ENCODE results near the gene SRPX.

SRPX gene

DNA sequence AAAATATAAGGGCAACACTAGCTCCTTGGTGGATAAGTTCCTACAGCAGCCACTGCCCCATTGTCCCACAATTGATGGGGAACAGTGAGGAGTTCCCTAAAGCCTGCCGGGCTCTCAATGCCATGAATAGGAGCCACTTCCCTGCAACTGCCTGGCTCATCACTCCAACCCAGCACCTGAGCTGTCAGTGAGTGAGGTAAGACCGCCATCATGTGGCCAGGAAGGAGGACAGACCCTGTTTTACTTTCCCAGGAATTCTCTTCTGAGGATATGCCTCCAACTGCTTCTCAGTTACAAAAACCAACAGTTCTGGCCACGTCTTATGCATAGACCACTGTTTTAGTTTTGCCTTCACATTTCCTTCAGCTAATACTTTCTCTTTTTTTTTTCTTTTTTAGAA, 45.5 kb downstream of the SRPX start:
- Histone ChIP-seq H3K9me3 (ENCODE audit: control insufficient read depth, low read length) (no peaks in the 10 kb centered on the region), H3K14ac (ENCODE audit: low read length in 2 of 2) (no peak overlapping the region), H3K23ac (ENCODE audit: low read length in 2 of 2) (no peak overlapping the region), H3K4me2 (ENCODE audit: low read length, poor library complexity, severe bottlenecking) (no peak overlapping the region), H3K4me3 (ENCODE audit: insufficient read depth in 1 of 2, low read depth in 1 of 2, low read length in 2 of 2) (no peak overlapping the region), H2BK5ac (ENCODE audit: low read depth, low read length, poor library complexity, severe bottlenecking) (no peak overlapping the region), H2AK5ac (ENCODE audit: low read length, severe bottlenecking) (no peak overlapping the region), H3K36me3 (ENCODE audit: control insufficient read depth in 1 of 2, insufficient read depth in 2 of 2, low read depth in 1 of 2, low read length in 2 of 2) (peaks cover 0 to 52% of the 10 kb centered on the region in 2 experiments), H3K27ac (ENCODE audit: low read length, poor library complexity, severe bottlenecking) (no peak overlapping the region), H2BK120ac (ENCODE audit: low read depth, low read length) (no peak overlapping the region), H4K8ac (ENCODE audit: low read length) (no peak overlapping the region), H2AFZ (ENCODE audit: low read depth, low read length) (no peak overlapping the region), H3K4ac (ENCODE audit: low read depth in 1 of 2, low read length in 2 of 2) (no peak overlapping the region), H3K4me1 (ENCODE audit: control insufficient read depth, insufficient read depth, low read depth, low read length) (no peaks in the 10 kb centered on the region), H4K91ac (ENCODE audit: low read length) (no peak overlapping the region), H2BK12ac (ENCODE audit: low read length in 2 of 2) (no peak overlapping the region), H3K18ac (ENCODE audit: low read depth in 1 of 2, low read length in 2 of 2) (no peak overlapping the region), H2BK15ac (ENCODE audit: low read depth, poor library complexity, severe bottlenecking) (no peak overlapping the region), H3K9ac (ENCODE audit: low read length) (no peak overlapping the region), H3K79me1 (replicated peaks; ENCODE audit: low read length, poor library complexity, severe bottlenecking) (peaks cover under 1% of the 10 kb centered on the region), H3K27me3 (ENCODE audit: control insufficient read depth in 1 of 2, insufficient read depth in 1 of 2, low read length in 2 of 2) (peaks cover 0 to 11% of the 10 kb centered on the region in 2 experiments)
- peak; percentile 28 for DNase-seq
- WGBS, result 24% methylated on average over 3 of the region's 3 CpGs

DNA sequence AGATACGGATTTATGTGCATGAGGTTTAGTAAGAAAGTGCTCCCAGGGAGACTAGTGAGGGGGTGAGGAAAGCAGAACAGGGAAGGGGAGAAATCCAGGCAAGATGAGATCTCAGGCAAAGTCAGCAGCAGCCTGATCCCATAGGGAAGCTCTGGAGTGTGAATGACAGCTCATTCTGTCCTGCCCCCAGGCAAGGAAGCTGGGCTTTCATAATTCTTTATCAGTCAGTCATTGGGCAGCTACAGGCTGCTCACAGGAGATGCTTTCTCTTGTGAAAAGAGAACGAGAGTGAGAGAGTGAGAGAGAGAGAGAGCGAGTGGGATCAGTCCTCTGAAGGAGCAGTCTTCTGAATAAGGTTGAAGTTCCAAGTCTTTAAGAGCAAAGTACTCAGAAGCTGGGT, 48.1 kb downstream of the SRPX start:
- Histone ChIP-seq H3K23ac (ENCODE audit: low read length in 2 of 2) (no peak overlapping the region), H3K27ac (ENCODE audit: low read length, poor library complexity, severe bottlenecking) (no peak overlapping the region), H4K8ac (ENCODE audit: low read length) (no peak overlapping the region), H3K4ac (ENCODE audit: low read depth in 1 of 2, low read length in 2 of 2) (no peak overlapping the region), H2BK12ac (ENCODE audit: low read length in 2 of 2) (no peak overlapping the region), H2AFZ (ENCODE audit: low read depth, low read length) (no peak overlapping the region), H3K4me1 (ENCODE audit: control insufficient read depth, insufficient read depth, low read depth, low read length) (no peaks in the 10 kb centered on the region), H3K18ac (ENCODE audit: low read depth in 1 of 2, low read length in 2 of 2) (no peak overlapping the region), H3K14ac (ENCODE audit: low read length in 2 of 2) (no peak overlapping the region), H2BK5ac (ENCODE audit: low read depth, low read length, poor library complexity, severe bottlenecking) (peak overlapping the region; percentile 8), H2BK15ac (ENCODE audit: low read depth, poor library complexity, severe bottlenecking) (no peak overlapping the region), H3K79me1 (replicated peaks; ENCODE audit: low read length, poor library complexity, severe bottlenecking) (no peaks in the 10 kb centered on the region), H3K4me3 (ENCODE audit: insufficient read depth in 1 of 2, low read depth in 1 of 2, low read length in 2 of 2) (no peak overlapping the region), H3K9ac (ENCODE audit: low read length) (no peak overlapping the region), H2BK120ac (ENCODE audit: low read depth, low read length) (no peak overlapping the region), H3K27me3 (ENCODE audit: control insufficient read depth in 1 of 2, insufficient read depth in 1 of 2, low read length in 2 of 2) (peaks cover 0 to 11% of the 10 kb centered on the region in 2 experiments), H3K9me3 (ENCODE audit: control insufficient read depth, low read length) (no peaks in the 10 kb centered on the region), H4K91ac (ENCODE audit: low read length) (no peak overlapping the region), H3K4me2 (ENCODE audit: low read length, poor library complexity, severe bottlenecking) (no peak overlapping the region), H2AK5ac (ENCODE audit: low read length, severe bottlenecking) (no peak overlapping the region), H3K36me3 (ENCODE audit: control insufficient read depth in 1 of 2, insufficient read depth in 2 of 2, low read depth in 1 of 2, low read length in 2 of 2) (peaks cover 0 to 71% of the 10 kb centered on the region in 2 experiments)
- WGBS, result 90% methylated on average over 3 of the region's 3 CpGs
- DNase-seq, result no peak

DNA sequence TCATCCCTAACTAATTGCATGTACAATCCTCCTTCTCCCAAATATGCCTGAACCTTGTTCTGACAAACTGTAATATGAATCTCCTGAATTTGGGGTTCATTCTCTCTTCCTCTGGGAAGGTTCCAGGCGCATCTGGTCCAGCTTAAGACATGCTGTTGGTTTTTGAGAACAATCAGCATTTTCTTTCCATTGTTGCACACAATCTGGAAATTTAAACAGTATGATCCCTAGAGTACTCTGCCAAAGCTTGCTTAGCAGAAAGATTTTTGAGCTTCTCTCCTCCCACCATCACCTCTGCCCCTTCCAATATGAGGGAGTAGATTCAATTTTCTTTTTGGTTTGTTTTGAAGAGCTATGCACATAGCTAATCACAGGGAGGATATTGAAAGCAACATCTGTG, 50.1 kb downstream of the SRPX start:
- no peak overlapping the region for H3K4ac ChIP-seq (ENCODE audit: low read depth in 1 of 2, low read length in 2 of 2)
- no peak overlapping the region for H2BK12ac ChIP-seq (ENCODE audit: low read length in 2 of 2)
- no peak overlapping the region for H2BK5ac ChIP-seq (ENCODE audit: low read depth, low read length, poor library complexity, severe bottlenecking)
- no peak overlapping the region for H3K23ac ChIP-seq (ENCODE audit: low read length in 2 of 2)
- H3K4me3 ChIP-seq (ENCODE audit: insufficient read depth in 1 of 2, low read depth in 1 of 2, low read length in 2 of 2), result no peak overlapping the region
- H3K27ac ChIP-seq (ENCODE audit: low read length, poor library complexity, severe bottlenecking), result no peak overlapping the region
- H3K4me2 ChIP-seq (ENCODE audit: low read length, poor library complexity, severe bottlenecking), result no peak overlapping the region
- no peak overlapping the region for H2BK120ac ChIP-seq (ENCODE audit: low read depth, low read length)
- H2AFZ ChIP-seq (ENCODE audit: low read depth, low read length), result no peak overlapping the region
- peaks cover 0 to 9% of the 10 kb centered on the region in 2 experiments for H3K27me3 ChIP-seq (ENCODE audit: control insufficient read depth in 1 of 2, insufficient read depth in 1 of 2, low read length in 2 of 2)
- no peak overlapping the region for H3K14ac ChIP-seq (ENCODE audit: low read length in 2 of 2)
- no peaks in the 10 kb centered on the region for H3K79me1 ChIP-seq (replicated peaks; ENCODE audit: low read length, poor library complexity, severe bottlenecking)
- H3K9me3 ChIP-seq (ENCODE audit: control insufficient read depth, low read length), result no peaks in the 10 kb centered on the region
- H4K91ac ChIP-seq (ENCODE audit: low read length), result no peak overlapping the region
- 100% methylated on average over 1 of the region's 1 CpG for whole genome bisulfite sequencing
- no peak overlapping the region for H3K18ac ChIP-seq (ENCODE audit: low read depth in 1 of 2, low read length in 2 of 2)
- H3K9ac ChIP-seq (ENCODE audit: low read length), result no peak overlapping the region
- H2BK15ac ChIP-seq (ENCODE audit: low read depth, poor library complexity, severe bottlenecking), result no peak overlapping the region
- no peaks in the 10 kb centered on the region for H3K4me1 ChIP-seq (ENCODE audit: control insufficient read depth, insufficient read depth, low read depth, low read length)
- no peak overlapping the region for H2AK5ac ChIP-seq (ENCODE audit: low read length, severe bottlenecking)
- H4K8ac ChIP-seq (ENCODE audit: low read length), result no peak overlapping the region
- H3K36me3 ChIP-seq (ENCODE audit: control insufficient read depth in 1 of 2, insufficient read depth in 2 of 2, low read depth in 1 of 2, low read length in 2 of 2), result peaks cover 0 to 80% of the 10 kb centered on the region in 2 experiments
- DNase-seq, result no peak

DNA sequence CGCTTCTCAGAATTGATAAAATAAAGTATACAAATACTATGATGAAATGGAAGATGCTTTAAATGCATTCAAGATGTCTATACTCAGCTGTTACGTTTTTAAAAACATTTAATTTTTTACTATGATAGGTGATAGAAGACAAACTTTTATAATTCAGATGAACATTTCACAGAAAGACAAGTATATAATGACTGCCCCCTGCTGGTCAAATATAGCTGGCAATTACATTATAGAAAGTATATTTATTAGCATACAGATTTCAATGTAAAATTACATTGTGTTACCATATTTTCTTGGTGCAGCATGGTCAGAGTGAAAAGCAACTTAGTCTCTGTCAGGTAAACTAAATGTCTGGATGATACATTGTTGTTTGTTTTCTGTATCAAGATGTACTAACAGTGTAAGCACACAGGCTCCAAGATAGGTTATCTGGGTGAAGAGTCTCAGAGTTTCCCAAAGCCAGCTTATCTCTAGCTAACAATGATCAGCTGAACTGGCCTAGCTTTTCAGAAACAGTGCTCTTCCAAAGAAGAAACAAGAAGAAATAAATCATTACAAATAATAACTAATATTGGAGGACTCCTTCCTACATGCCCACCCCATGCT, 54.1 kb downstream of the SRPX start:
- no peak overlapping the region for H3K27ac ChIP-seq (ENCODE audit: low read length, poor library complexity, severe bottlenecking)
- no peak overlapping the region for H3K18ac ChIP-seq (ENCODE audit: low read depth in 1 of 2, low read length in 2 of 2)
- no peak overlapping the region for H3K9ac ChIP-seq (ENCODE audit: low read length)
- H4K91ac ChIP-seq (ENCODE audit: low read length), result no peak overlapping the region
- H2BK12ac ChIP-seq (ENCODE audit: low read length in 2 of 2), result no peak overlapping the region
- H2BK5ac ChIP-seq (ENCODE audit: low read depth, low read length, poor library complexity, severe bottlenecking), result no peak overlapping the region
- no peak overlapping the region for H3K4ac ChIP-seq (ENCODE audit: low read depth in 1 of 2, low read length in 2 of 2)
- no peaks in the 10 kb centered on the region for H3K9me3 ChIP-seq (ENCODE audit: control insufficient read depth, low read length)
- no CpG with 5 or more reads among the region's 2 CpGs for WGBS
- H3K4me1 ChIP-seq (ENCODE audit: control insufficient read depth, insufficient read depth, low read depth, low read length), result no peaks in the 10 kb centered on the region
- DNase-seq, result peak; percentile 27
- H3K4me2 ChIP-seq (ENCODE audit: low read length, poor library complexity, severe bottlenecking), result no peak overlapping the region
- H4K8ac ChIP-seq (ENCODE audit: low read length), result no peak overlapping the region
- no peak overlapping the region for H3K23ac ChIP-seq (ENCODE audit: low read length in 2 of 2)
- no peak overlapping the region for H2BK120ac ChIP-seq (ENCODE audit: low read depth, low read length)
- H3K36me3 ChIP-seq (ENCODE audit: control insufficient read depth in 1 of 2, insufficient read depth in 2 of 2, low read depth in 1 of 2, low read length in 2 of 2), result peaks cover 0 to 88% of the 10 kb centered on the region in 2 experiments
- H3K79me1 ChIP-seq (replicated peaks; ENCODE audit: low read length, poor library complexity, severe bottlenecking), result no peaks in the 10 kb centered on the region
- H2BK15ac ChIP-seq (ENCODE audit: low read depth, poor library complexity, severe bottlenecking), result no peak overlapping the region
- no peak overlapping the region for H3K4me3 ChIP-seq (ENCODE audit: insufficient read depth in 1 of 2, low read depth in 1 of 2, low read length in 2 of 2)
- H2AFZ ChIP-seq (ENCODE audit: low read depth, low read length), result no peak overlapping the region
- no peak overlapping the region for H3K14ac ChIP-seq (ENCODE audit: low read length in 2 of 2)
- no peaks in the 10 kb centered on the region for H3K27me3 ChIP-seq (ENCODE audit: control insufficient read depth in 1 of 2, insufficient read depth in 1 of 2, low read length in 2 of 2)
- no peak overlapping the region for H2AK5ac ChIP-seq (ENCODE audit: low read length, severe bottlenecking)

Measured in mesenchymal stem cell (in vitro differentiated cells and primary cell).